ENCODE measurements around the gene PTPRD.

GRCh38 chr9:8492679-8493078 lies 2120.1 kb downstream of the PTPRD start:
- TF ChIP-seq POLR2AphosphoS5 (IDR thresholded peaks at IDR 0.05; ENCODE audit: low read depth), result no peak
- TF ChIP-seq, protein P1, sequence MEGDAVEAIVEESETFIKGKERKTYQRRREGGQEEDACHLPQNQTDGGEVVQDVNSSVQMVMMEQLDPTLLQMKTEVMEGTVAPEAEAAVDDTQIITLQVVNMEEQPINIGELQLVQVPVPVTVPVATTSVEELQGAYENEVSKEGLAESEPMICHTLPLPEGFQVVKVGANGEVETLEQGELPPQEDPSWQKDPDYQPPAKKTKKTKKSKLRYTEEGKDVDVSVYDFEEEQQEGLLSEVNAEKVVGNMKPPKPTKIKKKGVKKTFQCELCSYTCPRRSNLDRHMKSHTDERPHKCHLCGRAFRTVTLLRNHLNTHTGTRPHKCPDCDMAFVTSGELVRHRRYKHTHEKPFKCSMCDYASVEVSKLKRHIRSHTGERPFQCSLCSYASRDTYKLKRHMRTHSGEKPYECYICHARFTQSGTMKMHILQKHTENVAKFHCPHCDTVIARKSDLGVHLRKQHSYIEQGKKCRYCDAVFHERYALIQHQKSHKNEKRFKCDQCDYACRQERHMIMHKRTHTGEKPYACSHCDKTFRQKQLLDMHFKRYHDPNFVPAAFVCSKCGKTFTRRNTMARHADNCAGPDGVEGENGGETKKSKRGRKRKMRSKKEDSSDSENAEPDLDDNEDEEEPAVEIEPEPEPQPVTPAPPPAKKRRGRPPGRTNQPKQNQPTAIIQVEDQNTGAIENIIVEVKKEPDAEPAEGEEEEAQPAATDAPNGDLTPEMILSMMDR (conservative IDR thresholded peaks at IDR 0.05; ENCODE audit: low read depth in 2 of 2), result no peak
- TF ChIP-seq ZNF462 (CRISPR knock-in tag; IDR thresholded peaks at IDR 0.05), result no peak
- TF ChIP-seq, protein P2, sequence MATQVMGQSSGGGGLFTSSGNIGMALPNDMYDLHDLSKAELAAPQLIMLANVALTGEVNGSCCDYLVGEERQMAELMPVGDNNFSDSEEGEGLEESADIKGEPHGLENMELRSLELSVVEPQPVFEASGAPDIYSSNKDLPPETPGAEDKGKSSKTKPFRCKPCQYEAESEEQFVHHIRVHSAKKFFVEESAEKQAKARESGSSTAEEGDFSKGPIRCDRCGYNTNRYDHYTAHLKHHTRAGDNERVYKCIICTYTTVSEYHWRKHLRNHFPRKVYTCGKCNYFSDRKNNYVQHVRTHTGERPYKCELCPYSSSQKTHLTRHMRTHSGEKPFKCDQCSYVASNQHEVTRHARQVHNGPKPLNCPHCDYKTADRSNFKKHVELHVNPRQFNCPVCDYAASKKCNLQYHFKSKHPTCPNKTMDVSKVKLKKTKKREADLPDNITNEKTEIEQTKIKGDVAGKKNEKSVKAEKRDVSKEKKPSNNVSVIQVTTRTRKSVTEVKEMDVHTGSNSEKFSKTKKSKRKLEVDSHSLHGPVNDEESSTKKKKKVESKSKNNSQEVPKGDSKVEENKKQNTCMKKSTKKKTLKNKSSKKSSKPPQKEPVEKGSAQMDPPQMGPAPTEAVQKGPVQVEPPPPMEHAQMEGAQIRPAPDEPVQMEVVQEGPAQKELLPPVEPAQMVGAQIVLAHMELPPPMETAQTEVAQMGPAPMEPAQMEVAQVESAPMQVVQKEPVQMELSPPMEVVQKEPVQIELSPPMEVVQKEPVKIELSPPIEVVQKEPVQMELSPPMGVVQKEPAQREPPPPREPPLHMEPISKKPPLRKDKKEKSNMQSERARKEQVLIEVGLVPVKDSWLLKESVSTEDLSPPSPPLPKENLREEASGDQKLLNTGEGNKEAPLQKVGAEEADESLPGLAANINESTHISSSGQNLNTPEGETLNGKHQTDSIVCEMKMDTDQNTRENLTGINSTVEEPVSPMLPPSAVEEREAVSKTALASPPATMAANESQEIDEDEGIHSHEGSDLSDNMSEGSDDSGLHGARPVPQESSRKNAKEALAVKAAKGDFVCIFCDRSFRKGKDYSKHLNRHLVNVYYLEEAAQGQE (IDR thresholded peaks at IDR 0.05; ENCODE audit: unreplicated experiment), result no peak
- no peak for TF ChIP-seq JUNB (IDR thresholded peaks at IDR 0.05; ENCODE audit: unreplicated experiment)
- no peak for TF ChIP-seq NANOG (IDR thresholded peaks at IDR 0.05; ENCODE audit: borderline replicate concordance)
- TF ChIP-seq EZH2 (IDR thresholded peaks at IDR 0.05; ENCODE audit: low read depth, unreplicated experiment), result no peak
- no peak for TF ChIP-seq ZNF114 (CRISPR knock-in tag; IDR thresholded peaks at IDR 0.05)
- TF ChIP-seq EZH2phosphoT487 (IDR thresholded peaks at IDR 0.05; ENCODE audit: unreplicated experiment), result no peak
- TF ChIP-seq CREB1 (CRISPR knock-in tag; IDR thresholded peaks at IDR 0.05; ENCODE audit: low read depth), result no peak
- TF ChIP-seq STAT1 (IDR thresholded peaks at IDR 0.05; ENCODE audit: unreplicated experiment), result no peak
- TF ChIP-seq ETS1 (IDR thresholded peaks at IDR 0.05), result no peak
